Psoas muscle (tissue), 8 donors: Measurements from ENCODE around the gene AP1G2. TPM values are rescaled to one million over a fixed set of nuclear protein-coding genes. Genes with fewer than 3 reads are reported as not detected.

Experiments
- ATAC-seq, 4 donors: fragments of 200-7000 bp; cut with Tn5 transposase; one replicate each; pipeline ENCODE4 v1.9.1; 2020; ENCODE audit warnings: moderate library complexity in 3 of 4, mild to moderate bottlenecking in 2 of 4
- DNase-seq, 2 donors: peaks; one replicate each; pipeline ENCODE4 v3.0.0-alpha.2; 2020
- H3K27ac ChIP-seq: fragments of 200-600 bp; one replicate; pipeline ENCODE4 v1.8.0; 2022
- H3K27me3 ChIP-seq, 3 donors: fragments of 200-600 bp in 1 of 3; one replicate each; pipeline versions ENCODE4 v1.6.1 to v1.8.0; 2013 to 2022; ENCODE audit warnings: low read length in 2 of 3, mild to moderate bottlenecking in 2 of 3, moderate library complexity in 1 of 3; ENCODE audit not compliant: insufficient read depth in 3 of 3
- H3K36me3 ChIP-seq, 2 donors: fragments of 200-600 bp in 1 of 2; one replicate each; pipeline versions ENCODE4 v1.6.1 to v1.8.0; 2013 to 2022; ENCODE audit warnings: low read depth in 1 of 2, mild to moderate bottlenecking in 1 of 2, moderate library complexity in 1 of 2; ENCODE audit not compliant: insufficient read depth in 1 of 2
- H3K4me1 ChIP-seq: fragments of 200-600 bp; one replicate; pipeline ENCODE4 v1.8.0; 2022
- H3K4me3 ChIP-seq: fragments of 200-600 bp; one replicate; pipeline ENCODE4 v1.8.0; 2022; ENCODE audit warnings: mild to moderate bottlenecking
- H3K9me3 ChIP-seq: fragments of 200-600 bp; one replicate; pipeline ENCODE4 v1.8.0; 2022
- CTCF ChIP-seq: fragments of 200-600 bp; IDR thresholded peaks from one replicate; pipeline ENCODE4 v1.8.0; 2022; ENCODE audit warnings: antibody characterized with exemption
- WGBS, 3 donors: extraction: QIAGEN DNeasy Blood & Tissue Kit; methylation state at CpG; one replicate each; pipeline versions ENCODE4 v1.1.6 to v1.1.7; 2013; 5-methylcytosine and 5-hydroxymethylcytosine counted together
- intact Hi-C, 2 donors: fragments of 100-400 bp; cut with DNase I; formaldehyde crosslinking; loops; one replicate each; pipeline versions ENCODE4 v1.11.0 to v1.14.2; 2022
- long read RNA-seq, 2 donors: library from polyadenylated mRNA; unstranded; transcript quantifications; one replicate each; pipeline ENCODE4 v2.0.0, GENCODE V29; 2021
- polyA plus RNA-seq, 3 donors: library from polyadenylated mRNA; stranded (reverse); fragments of 200-250 nt; gene quantifications; one replicate each; pipeline ENCODE4 v1.2.3, GENCODE V29; 2013
- total RNA-seq, 4 donors: library from RNA; stranded (reverse); fragmentation: NEBNext Ultra II Directional in 2 of 4; extraction: Animal tissue kit (Norgen Biotek cat#: 25700) in 2 of 4; gene quantifications; one replicate each; pipeline versions ENCODE4 v1.2.1 to v1.2.4, GENCODE V29; 2021 to 2023
- donor health status: healthy with polysubstance abuse.
- donor health status: DM: no; HTN: no; CAD: no; lungs with moderate emphysema.
- donor health status: Bipolar disorder and iron deficiency.
- donor health status: healthy.
- donor health status: DM: yes; HTN: yes; CAD: no.
- donor health status: DM: no; HTN: no; CAD: no.
- donor health status: DM: no; HTN: no; CAD: no.
- donor health status: DM: yes; HTN: yes; CAD: no.

Gene AP1G2
- 10 to 100 TPM in 1 of 4 donors, 1 to 10 TPM in 3; 4.4 to 11.0 (median 6.1) TPM for total RNA-seq
- 1 to 10 TPM; 3.3 to 5.3 (median 4.3) TPM for polyA plus RNA-seq
- long read RNA-seq, donor 1, partial matches to known transcripts = 0 of 3 reads
- long read RNA-seq, donor 1, other reads (novel, unspliced or antisense) = 2 of 3 reads
- long read RNA-seq, donor 2, partial matches to known transcripts = 1 of 3 reads
- long read RNA-seq, donor 2, other reads (novel, unspliced or antisense) = 2 of 3 reads

- Histone ChIP-seq H3K4me3 (peak within 1 kb of the TSS; percentile 78), H3K9me3 (no peaks in the 10 kb centered on the region), H3K4me1 (peaks cover 3% of the 10 kb centered on the region), H3K27ac (peak within 1 kb of the TSS; percentile 41), H3K27me3 (peaks cover 0 to 5% (median 0%) of the 10 kb centered on the region in 3 donors), H3K36me3 (no peaks in the 10 kb centered on the region)
- no peak for TF ChIP-seq CTCF
- WGBS, 3 donors = 3 to 5% (median 3%) methylated on average over 45 to 53 of the region's 53 CpGs
- intact Hi-C loops = loop anchor here in 1 of 2 donors (10.0 kb wide), 1 partner anchor 303 kb away; no protein-coding TSS in a partner anchor
- DNase-seq (peak; percentile 84 to 89), ATAC-seq (peak; percentile 40 to 73 (median 50))
These were observed at the start of gene AP1G2 for GRCh38 chr14:23567186-23568020. Gene AP1G2 (minus strand): TSS chr14:23567791. CDS start chr14:23567314, 477 bp downstream.

- intact Hi-C loops = no loop called here
- no peak for ATAC-seq
These were observed 48.3 kb upstream of the AP1G2 start for GRCh38 chr14:23615856-23616255.

GRCh38 chr14:23614395-23614828, 46.8 kb upstream of the AP1G2 start:
- intact Hi-C loops = no loop called here
- 47 to 64% (median 52%) methylated on average over 2 of the region's 2 CpGs for WGBS, 3 donors
- H3K4me3 ChIP-seq = no peak overlapping the region
- no peaks in the 10 kb centered on the region for H3K4me1 ChIP-seq
- H3K36me3 ChIP-seq = no peaks in the 10 kb centered on the region
- H3K27me3 ChIP-seq = peaks cover 0 to 6% (median 0%) of the 10 kb centered on the region in 3 donors
- no peak for DNase-seq
- H3K9me3 ChIP-seq = no peaks in the 10 kb centered on the region
- TF ChIP-seq CTCF = no peak
- ATAC-seq = no peak
- no peak overlapping the region for H3K27ac ChIP-seq

More at GRCh38 chr14:23615856-23616255, 48.3 kb upstream of the AP1G2 start:
- no peak overlapping the region for H3K4me3 ChIP-seq
- H3K27ac ChIP-seq = no peak overlapping the region
- H3K27me3 ChIP-seq = peaks cover 0 to 10% (median 0%) of the 10 kb centered on the region in 3 donors
- H3K36me3 ChIP-seq = no peaks in the 10 kb centered on the region
- no peaks in the 10 kb centered on the region for H3K4me1 ChIP-seq
- WGBS, 3 donors = 55 to 62% (median 56%) methylated on average over 5 of the region's 5 CpGs
- H3K9me3 ChIP-seq = no peaks in the 10 kb centered on the region
- no peak for TF ChIP-seq CTCF
- DNase-seq = no peak

GRCh38 chr14:23613242-23614070, 45.9 kb upstream of the AP1G2 start:
- DNase-seq (no peak), ATAC-seq (no peak)
- Histone ChIP-seq H3K4me3 (no peak overlapping the region), H3K9me3 (no peaks in the 10 kb centered on the region), H3K27me3 (peaks cover 0 to 6% (median 0%) of the 10 kb centered on the region in 3 donors), H3K4me1 (no peaks in the 10 kb centered on the region), H3K27ac (no peak overlapping the region), H3K36me3 (no peaks in the 10 kb centered on the region)
- intact Hi-C loops = no loop called here
- TF ChIP-seq CTCF = no peak
- 81 to 85% (median 82%) methylated on average over 6 of the region's 6 CpGs for WGBS, 3 donors
